ENCODE measurements around the gene GRPEL1. TPM values are rescaled to one million over a fixed set of nuclear protein-coding genes. Genes with fewer than 3 reads are reported as not detected.

Gene GRPEL1
- total and polyA plus RNA-seq, 2 of the 4 experiments (the other 2 are of a cell fraction), result 33.0 to 33.9 TPM

DNA sequence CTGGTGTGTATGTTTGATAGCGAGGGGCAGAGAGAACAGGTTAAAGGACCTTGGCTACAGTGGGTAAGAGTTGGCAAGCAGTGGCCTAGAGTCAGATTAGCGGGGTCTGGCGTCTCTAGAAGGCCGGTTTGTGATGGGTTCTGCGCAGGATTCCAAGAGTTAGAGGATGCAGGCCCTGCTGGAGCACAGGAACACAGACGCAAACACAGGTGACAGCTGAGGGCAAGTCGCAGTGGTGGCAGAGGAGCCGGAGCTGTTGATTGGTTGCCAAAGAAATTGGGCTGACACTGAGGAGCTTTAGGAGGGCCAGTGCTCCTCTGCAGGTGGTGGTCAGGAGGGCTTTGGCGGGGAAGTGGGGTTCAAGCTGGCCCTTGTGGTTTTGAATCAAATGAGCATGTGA is 20.9 kb downstream of the GRPEL1 start:
- peaks cover 24% of the 10 kb centered on the region for H3K9me1 ChIP-seq (ENCODE audit: insufficient read depth, low read length)
- TF ChIP-seq, protein P1, sequence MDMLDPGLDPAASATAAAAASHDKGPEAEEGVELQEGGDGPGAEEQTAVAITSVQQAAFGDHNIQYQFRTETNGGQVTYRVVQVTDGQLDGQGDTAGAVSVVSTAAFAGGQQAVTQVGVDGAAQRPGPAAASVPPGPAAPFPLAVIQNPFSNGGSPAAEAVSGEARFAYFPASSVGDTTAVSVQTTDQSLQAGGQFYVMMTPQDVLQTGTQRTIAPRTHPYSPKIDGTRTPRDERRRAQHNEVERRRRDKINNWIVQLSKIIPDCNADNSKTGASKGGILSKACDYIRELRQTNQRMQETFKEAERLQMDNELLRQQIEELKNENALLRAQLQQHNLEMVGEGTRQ (IDR thresholded peaks at IDR 0.05; ENCODE audit: low read depth, low read length), result no peak
- TF ChIP-seq FOS (IDR thresholded peaks at IDR 0.05; ENCODE audit: low read depth, low read length), result no peak
- TF ChIP-seq, protein P2, sequence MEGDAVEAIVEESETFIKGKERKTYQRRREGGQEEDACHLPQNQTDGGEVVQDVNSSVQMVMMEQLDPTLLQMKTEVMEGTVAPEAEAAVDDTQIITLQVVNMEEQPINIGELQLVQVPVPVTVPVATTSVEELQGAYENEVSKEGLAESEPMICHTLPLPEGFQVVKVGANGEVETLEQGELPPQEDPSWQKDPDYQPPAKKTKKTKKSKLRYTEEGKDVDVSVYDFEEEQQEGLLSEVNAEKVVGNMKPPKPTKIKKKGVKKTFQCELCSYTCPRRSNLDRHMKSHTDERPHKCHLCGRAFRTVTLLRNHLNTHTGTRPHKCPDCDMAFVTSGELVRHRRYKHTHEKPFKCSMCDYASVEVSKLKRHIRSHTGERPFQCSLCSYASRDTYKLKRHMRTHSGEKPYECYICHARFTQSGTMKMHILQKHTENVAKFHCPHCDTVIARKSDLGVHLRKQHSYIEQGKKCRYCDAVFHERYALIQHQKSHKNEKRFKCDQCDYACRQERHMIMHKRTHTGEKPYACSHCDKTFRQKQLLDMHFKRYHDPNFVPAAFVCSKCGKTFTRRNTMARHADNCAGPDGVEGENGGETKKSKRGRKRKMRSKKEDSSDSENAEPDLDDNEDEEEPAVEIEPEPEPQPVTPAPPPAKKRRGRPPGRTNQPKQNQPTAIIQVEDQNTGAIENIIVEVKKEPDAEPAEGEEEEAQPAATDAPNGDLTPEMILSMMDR (conservative IDR thresholded peaks at IDR 0.05; ENCODE audit: low read depth, low read length), result no peak
- TF ChIP-seq, protein P3, sequence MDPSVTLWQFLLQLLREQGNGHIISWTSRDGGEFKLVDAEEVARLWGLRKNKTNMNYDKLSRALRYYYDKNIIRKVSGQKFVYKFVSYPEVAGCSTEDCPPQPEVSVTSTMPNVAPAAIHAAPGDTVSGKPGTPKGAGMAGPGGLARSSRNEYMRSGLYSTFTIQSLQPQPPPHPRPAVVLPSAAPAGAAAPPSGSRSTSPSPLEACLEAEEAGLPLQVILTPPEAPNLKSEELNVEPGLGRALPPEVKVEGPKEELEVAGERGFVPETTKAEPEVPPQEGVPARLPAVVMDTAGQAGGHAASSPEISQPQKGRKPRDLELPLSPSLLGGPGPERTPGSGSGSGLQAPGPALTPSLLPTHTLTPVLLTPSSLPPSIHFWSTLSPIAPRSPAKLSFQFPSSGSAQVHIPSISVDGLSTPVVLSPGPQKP (IDR thresholded peaks at IDR 0.05; ENCODE audit: borderline replicate concordance, low read depth, low read length), result no peak
- no peak for TF ChIP-seq RAD21 (IDR thresholded peaks at IDR 0.05; ENCODE audit: low read length)
- no peak for TF ChIP-seq SMC3 (IDR thresholded peaks at IDR 0.05; ENCODE audit: low read depth, low read length)
- no peak for TF ChIP-seq BHLHE40 (IDR thresholded peaks at IDR 0.05; ENCODE audit: low read depth, low read length)
- TF ChIP-seq RFX5 (IDR thresholded peaks at IDR 0.05; ENCODE audit: low read depth, low read length), result no peak
- TF ChIP-seq MAZ (IDR thresholded peaks at IDR 0.05; ENCODE audit: borderline replicate concordance, low read depth, low read length), result no peak
- TF ChIP-seq MAFK (IDR thresholded peaks at IDR 0.05; ENCODE audit: low read depth, low read length), result no peak
- H3K36me3 ChIP-seq (ENCODE audit: control insufficient read depth, insufficient read depth, low read length), result peaks cover 3% of the 10 kb centered on the region; the same call in 1 of the 2 replicates
- peaks cover 77% of the 10 kb centered on the region for H4K20me1 ChIP-seq (ENCODE audit: insufficient read depth, low read length)
- H2AFZ ChIP-seq (replicated peaks; ENCODE audit: low read length, poor library complexity), result no peak overlapping the region
- DNase-seq, result no peak
- H2AK5ac ChIP-seq (ENCODE audit: low read depth, low read length), result no peak overlapping the region
- peaks cover 12% of the 10 kb centered on the region for H3K4me1 ChIP-seq (ENCODE audit: control insufficient read depth, insufficient read depth, low read length)
- no peak for ATAC-seq (ENCODE audit: low read depth)
- no peak overlapping the region for H2BK5ac ChIP-seq (ENCODE audit: low read depth, low read length, poor library complexity, severe bottlenecking)
- BruUV-seq (replicated peaks), result no TSS peak
- no peak overlapping the region for H2AK9ac ChIP-seq (replicated peaks; ENCODE audit: low read depth, low read length, poor library complexity)
- H3K27me3 ChIP-seq (ENCODE audit: control insufficient read depth, insufficient read depth, low read length), result no peaks in the 10 kb centered on the region
- no peak overlapping the region for H3K9ac ChIP-seq (ENCODE audit: low read depth, low read length)
- H3K18ac ChIP-seq (ENCODE audit: low read depth, low read length), result no peak overlapping the region
- H3K4me2 ChIP-seq (ENCODE audit: low read depth, low read length), result no peak overlapping the region
- ChIA-PET CTCF (no interaction called here), POLR2A (ENCODE audit: unreplicated experiment) (no interaction called here)
- WGBS, 2 experiments (ENCODE audit: extremely low coverage in 2 of 2, insufficient read length in 1 of 2), result 77% methylated on average over 8 of the region's 9 CpGs; no CpG with 5 or more reads in 1 of the 2 experiments
- H3K23ac ChIP-seq (ENCODE audit: low read depth, low read length), result no peak overlapping the region
- dilution Hi-C loops (cut with HindIII; ENCODE audit: low sequenced_read_pairs, unreplicated experiment), result no loop called here
- in situ Hi-C loops (cut with MboI; ENCODE audit: low sequenced_read_pairs), result no loop called here
- H2BK120ac ChIP-seq (ENCODE audit: low read depth, low read length), result no peak overlapping the region
- intact Hi-C loops (cut with micrococcal nuclease), result no loop called here
- H4K8ac ChIP-seq (ENCODE audit: low read depth in 2 of 2, low read length in 2 of 2), result no peak overlapping the region
- H2BK15ac ChIP-seq (ENCODE audit: low read depth, low read length), result no peak overlapping the region
- no peak overlapping the region for H2BK20ac ChIP-seq (ENCODE audit: low read depth, low read length)
- no peaks in the 10 kb centered on the region for H3K9me3 ChIP-seq (ENCODE audit: control insufficient read depth, insufficient read depth, low read length)
- H4K5ac ChIP-seq (ENCODE audit: low read depth, low read length), result no peak overlapping the region
- H3K79me1 ChIP-seq (ENCODE audit: low read depth in 1 of 2, low read length in 2 of 2), result peaks cover 14 to 72% of the 10 kb centered on the region in 2 experiments; a peak in 3 of 4 replicates
- H4K91ac ChIP-seq (ENCODE audit: insufficient read depth, low read depth, low read length), result no peak overlapping the region
- H3K4me3 ChIP-seq (ENCODE audit: insufficient read depth, low read depth, low read length), result no peak overlapping the region
- no peak overlapping the region for H3K14ac ChIP-seq (replicated peaks; ENCODE audit: low read depth, low read length)
- no peak overlapping the region for H3K56ac ChIP-seq (ENCODE audit: extremely low read depth, insufficient read depth, low read length)
- no peak overlapping the region for H3K4ac ChIP-seq (ENCODE audit: low read depth, low read length)
- no peak overlapping the region for H3K27ac ChIP-seq (ENCODE audit: insufficient read depth, low read length)

All from IMR-90 (cell line).